Medulla oblongata (tissue), 1 donor: Measurements from ENCODE around the gene TMEM63A.
"Not testable (repeated sequence)": the region's sequence is repeated elsewhere in the genome, so short reads cannot be mapped to it uniquely, and the experiment has no call there.

Source experiments
- DNase-seq: peaks from one replicate; pipeline ENCODE4 v3.0.0-alpha.2; 2015; ENCODE audit errors: extremely low spot score

TMEM63A gene

DNA sequence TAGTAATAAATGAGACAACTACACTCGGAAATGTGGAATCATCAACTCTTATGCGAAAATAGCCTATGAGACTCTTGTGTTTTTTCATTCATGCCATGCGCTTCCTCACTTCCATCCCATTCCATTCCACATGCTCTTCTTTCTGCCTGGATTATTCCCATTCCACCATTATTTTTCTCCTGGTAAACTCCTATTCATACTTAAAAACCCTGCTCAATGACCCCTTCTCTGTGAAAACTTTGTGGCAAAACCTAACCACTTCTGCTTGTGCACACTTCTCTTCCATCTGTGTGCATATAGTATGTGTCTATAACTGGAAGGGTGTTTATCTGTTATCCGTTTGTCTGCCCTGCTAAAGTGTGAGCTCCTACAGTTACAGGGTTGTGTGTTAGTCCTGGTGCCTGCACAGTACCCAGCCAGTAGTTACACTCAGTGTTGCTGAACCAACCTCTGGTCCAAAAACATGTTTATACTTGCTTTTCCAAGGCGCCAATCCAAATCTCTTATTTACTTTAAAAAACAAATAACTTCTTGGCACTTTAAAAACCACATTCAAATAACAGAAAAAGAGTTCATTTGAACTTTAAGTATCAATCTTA, 61.6 kb downstream of the TMEM63A start:
- DNase-seq, result no peak

DNA sequence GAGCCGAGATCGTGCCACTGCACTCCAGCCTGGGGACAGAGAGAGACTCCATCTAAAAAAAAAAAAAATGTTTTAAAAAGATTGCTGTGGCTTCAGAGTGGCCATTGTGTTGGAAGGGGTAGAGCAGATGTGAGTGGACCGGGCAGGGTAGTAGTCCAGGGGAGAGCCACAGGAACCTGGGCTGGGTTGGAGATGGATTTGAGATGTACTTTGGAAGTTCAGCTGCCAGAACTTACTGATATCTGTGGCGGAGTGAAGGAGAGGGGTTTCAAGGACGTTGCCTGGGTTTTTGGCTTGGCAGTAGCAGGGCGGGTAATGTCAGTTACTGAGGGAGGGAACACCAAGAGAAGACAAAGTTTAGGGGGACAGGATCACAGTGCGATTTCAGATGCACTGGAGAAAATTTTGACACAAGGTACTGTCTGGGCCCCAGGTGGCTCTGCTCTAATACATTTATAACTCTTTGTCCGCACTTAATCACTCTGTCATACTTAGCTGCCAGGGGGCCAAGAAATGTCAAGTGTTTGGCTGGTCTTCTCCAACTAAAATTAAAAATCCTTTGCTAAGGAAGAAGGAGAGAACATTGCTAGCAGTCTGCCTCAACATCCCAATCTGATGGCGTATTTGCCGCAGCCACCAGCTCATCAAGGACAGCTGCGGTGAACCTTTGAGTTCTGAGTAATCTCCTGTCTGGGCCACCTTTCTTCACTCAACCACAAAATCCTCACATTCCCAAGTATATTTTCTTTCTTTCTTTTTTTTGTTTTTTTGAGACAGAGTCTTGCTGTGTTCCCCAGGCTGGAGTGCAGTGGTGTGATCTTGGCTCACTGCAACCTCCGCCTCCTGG, 62.6 kb downstream of the TMEM63A start:
- no peak for DNase-seq

DNA sequence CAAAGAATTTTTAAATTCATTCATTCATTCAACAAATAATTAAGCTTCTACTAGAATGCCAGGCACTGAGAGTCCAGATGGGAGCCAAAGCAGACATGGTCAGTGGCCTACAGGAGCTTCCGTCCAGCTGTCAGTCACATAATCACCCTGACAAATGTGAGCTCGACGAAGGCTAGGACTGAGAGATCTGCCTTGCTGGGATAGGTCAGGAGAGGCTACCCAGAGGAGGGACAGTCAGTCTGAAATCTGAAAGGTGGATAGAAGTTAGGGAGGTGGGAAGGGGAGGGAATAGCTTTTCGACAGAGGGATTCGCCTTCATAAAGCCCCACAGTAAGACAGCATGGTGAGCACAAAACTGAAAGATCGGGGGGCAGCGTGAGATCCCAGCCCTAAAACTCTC, 64.0 kb downstream of the TMEM63A start:
- no peak for DNase-seq

DNA sequence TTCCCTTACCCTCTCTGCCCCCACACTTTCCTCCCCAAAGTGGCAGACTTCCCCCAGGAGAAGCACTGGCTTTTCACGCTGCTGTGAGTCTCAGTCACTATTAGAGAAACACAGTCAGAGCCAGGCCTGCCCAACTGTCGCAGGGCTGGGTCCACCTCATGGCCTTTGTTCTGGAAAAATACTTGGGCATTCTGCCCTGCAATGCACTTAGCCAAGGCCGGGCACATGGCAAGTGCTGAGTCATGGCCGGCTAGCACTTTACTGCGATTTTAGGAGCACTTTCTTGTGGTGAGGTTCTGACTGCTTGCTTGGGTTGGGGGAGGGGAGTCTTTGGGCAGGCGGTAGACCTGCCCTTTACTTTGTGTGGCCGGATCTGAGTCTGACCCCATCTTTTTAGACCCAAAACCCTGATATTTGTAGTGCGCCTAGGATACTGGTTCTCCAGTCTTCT, 64.5 kb downstream of the TMEM63A start:
- DNase-seq, result peak; percentile 94

DNA sequence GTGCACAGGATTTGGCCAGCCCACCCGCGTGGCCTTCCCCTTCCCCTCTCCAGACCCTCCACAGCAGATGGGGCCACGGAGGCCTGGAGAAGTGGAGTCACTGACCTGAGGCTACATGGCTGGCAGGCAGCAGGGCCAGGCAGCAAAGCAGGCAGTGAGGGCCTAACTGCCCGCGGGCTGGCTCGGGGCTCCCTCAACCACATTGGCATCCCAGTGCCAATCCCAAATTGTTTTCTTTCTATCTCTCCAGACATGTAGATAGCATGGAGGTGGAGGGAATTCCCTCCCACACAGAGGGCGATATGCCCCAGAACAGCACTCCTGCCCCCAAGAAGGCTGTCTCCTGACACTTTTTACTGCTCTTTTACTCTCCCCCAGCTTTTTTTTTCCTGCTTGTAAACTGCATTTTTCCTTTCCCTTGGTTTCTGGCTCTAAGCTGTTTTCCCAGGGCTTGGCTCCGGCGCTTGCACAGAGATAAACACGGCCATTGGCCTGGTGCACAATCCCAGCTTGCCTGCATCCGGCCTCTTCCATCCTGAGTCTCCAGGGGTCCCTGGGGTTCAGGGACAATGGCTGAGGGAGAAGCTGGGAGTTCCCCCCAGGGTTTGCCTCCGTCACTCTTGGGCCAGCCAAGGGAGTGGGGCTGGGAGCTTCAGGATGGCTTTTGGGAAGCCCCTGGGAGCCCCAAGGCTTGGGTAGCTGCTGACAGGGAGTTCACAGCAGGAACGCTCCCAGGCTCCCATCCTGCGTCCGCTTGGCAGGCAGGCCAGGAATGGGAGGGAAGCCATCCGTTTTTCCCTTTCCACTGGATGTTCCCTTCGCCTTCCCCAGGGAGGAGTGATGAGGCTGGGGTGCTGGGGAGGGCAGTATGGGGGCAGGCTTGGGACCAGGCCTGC, 65.3 kb downstream of the TMEM63A start:
- DNase-seq, result peak; percentile 47

DNA sequence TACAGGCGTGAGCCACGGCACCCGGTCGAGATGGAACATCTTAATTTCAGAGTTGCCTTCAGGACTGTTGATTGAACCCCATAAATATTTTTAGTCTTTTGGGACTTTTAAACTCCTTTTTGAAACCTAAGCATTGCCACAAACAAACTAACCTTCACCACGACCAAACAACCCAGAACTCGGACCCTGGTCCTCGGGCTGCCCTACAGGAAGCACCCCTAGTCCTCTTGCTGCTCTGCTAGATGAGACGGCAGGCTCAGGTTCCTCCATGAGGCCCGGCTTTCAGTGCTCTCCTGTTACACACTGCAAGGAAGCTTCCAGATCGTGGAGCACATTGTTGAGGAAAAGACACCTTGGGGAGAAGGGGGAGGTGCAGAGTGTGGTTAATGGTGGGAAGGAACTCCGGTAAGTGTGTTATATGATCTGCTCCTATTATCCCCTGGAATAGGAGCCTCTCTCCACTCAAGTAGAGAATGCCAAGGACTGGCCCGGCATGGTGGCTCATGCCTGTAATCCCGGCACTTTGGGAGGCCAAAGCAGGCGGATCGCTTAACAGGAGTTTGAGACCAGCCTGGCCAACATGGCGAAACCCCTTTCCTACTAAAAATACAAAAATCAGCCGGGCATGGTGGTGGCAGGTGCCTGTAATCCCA, 66.5 kb downstream of the TMEM63A start:
- no peak for DNase-seq

DNA sequence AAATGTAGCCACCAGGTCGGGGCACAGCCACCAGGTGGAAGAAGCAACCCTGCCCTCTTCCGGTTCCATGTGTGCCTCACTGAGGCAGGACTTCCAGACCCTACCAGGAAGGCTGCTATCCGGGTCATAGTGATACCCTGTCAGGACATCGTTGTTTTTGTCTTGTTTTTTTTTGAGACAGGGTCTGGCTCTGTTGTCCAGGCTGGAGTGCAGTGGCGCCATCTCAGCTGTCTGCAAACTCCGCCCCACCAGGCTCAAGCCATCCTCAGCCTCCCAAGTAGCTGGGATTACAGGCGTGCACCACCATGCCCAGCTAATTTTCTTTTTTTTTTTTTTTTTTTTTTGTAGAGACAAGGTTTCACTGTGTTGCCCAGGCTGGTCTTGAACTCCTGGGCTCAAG, 67.1 kb downstream of the TMEM63A start:
- not testable (repeated sequence) for DNase-seq

DNA sequence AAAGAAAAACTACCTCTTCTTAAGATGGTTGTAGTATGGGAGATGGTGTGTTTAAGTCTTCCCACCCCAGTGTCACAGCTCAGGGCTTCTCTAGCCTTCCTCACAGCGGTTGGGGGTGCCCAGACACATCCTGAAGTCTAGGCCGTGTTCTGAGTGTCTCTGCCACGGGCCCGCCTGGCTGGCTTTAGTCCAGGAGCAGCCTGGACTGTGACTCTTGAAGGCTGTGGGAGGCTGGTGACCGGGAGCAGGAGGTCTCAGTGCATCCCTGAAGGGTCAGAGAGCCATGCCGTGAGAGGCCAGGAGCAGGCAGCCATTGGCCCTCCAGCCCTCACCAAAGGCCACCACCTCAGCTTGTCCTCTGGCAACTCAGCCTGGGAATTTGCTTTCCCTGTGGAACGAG, 67.8 kb downstream of the TMEM63A start:
- no peak for DNase-seq

DNA sequence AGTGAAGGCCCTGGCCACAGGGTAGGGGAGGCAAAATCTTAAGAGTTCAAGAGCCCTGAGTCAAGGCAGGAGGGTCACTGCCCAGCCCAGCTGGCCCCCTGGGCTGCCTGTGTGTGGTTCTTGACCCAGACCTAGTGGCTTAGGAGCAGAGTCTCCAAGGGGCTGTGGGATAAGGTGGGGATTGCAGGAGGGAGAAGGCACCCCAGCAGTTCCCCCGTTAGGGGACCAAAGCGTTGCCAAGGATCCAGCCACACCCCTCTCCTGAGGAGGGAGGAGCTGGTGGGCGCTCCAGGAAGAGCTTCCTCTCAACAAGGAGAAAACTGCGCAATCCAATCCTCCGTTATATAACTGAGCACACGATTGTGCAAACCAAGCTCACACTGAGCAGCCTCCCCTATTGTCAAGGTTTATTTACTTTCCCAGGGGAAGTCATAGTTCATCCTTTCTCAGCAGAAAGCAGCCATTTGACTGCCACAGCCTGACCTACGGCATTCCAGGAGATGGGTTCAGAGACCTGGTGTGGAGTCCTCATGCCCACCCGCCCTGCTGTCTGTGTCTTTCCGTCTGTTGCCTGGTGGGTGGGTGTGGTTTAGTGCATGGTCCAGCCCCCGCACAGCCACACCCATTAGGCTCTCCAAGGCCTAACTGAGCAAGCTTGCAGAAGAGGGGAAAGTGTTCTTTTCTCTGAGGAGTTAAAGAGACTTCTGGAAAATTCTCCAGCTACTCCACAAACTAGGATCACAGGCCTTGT, 68.8 kb downstream of the TMEM63A start:
- DNase-seq, result peak; percentile 48

DNA sequence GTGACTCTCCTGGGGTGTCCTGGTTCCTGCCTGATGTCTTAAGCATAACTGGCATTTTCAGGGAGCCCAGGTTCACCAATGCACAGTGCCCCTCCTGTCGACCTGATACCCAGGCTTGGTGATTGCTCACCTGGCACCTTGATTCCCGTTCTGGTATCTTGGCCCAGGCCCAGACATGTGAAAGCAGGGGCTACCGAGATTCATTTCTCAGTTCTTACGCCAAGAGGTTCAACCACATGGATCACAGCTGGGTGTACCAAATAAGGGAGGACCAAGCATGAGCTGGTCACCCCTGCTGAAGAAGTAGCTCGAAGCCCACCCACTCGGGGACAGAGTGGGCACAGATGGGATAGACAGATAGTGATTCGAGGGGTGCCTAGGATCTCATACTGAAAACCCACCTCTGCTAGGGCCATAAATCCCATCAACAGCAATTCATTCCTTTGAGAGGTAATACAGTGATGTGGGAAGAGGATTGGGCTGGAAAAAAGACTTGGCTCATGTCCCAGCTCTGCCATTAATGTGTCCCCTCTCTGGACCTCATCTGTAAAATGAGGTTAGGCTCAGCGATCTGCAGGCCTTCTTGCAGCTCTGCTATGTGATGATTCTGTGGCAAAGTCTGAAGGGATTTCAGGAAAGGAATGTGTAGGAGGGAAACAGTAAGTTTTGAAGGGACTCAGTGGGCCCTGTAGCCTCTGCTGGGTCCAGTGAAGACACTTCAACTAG, 69.5 kb downstream of the TMEM63A start:
- DNase-seq, result no peak

DNA sequence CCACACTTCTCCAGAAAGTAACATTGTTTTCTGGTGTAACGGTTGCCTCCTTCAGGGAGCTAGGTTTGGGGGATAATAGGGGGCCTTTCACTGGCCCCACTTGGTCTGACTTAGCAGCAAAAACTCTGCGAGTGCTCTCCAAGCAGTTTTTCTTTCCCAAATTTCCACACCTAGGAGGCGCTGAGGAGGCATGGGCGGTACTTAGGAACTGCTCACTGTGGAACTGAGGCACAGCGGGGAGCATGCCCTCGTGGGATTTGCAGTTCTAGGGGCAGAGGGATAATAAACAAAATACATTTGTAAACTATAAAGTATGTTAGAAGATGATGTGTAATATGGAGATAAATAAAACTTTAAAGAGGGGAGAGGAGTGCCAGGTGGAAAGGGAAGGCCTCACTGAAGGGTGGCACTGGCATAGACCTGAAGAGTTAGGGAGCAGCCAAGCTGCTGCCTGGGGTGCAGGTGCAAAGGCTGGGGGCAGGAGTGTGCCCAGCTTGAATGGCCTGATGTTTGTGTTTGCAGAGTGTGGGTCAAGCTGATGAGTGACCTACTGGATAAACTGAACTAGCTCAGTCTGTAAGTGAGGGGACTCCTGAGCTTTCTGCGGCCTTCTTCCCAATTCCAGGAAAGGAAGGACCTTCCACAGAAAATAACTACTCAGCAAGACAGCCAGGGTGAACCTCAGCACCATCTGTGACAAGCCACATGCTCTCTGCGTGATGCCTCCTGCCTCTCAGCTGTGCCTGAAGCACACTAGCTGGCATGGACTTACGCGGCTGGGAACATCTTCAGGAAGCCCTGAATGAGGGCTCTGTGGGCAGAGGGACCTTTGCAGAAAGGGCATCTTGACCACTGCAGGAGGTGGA, 70.3 kb downstream of the TMEM63A start:
- DNase-seq, result peak; percentile 50

DNA sequence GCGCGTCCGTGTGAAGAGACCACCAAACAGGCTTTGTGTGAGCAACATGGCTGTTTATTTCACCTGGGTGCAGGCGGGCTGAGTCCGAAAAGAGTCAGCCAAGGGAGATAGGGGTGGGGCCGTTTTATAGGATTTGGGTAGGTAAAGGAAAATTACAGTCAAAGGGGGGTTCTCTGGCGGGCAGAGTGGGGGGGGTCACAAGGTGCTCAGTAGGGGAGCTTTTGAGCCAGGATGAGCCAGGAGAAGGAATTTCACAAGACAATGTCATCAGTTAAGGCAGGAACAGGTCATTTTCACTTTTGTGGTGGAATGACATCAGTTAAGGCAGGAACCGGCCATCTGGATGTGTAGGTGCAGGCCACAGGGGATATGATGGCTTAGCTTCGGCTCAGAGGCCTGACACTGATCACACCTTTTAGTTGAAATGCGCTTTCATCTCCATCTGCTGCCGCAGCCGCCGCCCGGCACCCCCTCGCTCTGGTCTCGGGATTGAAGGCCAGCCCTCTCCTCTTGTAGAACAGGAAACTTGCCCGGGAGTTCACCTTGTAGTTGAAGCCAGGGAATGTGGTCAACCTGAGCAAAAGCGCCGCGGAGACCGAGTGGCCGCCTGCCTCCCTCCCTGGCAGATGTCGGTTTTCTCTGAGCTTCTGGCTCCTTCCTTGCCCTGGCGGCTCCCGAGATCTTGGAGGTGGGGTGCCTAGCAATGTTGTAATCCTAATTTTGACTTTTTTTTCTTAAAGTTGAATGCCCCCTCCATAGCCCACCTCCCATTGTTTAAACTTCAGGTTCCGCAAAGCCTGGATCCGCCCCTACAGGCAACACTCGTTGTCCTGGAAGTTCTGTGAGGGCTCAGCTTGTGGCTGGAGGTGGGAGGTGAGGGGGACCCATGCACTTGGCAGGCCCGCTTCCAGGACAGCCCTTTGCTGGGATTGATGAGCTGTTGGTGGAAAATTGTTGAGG, 71.3 kb downstream of the TMEM63A start:
- DNase-seq, result peak; percentile 43

DNA sequence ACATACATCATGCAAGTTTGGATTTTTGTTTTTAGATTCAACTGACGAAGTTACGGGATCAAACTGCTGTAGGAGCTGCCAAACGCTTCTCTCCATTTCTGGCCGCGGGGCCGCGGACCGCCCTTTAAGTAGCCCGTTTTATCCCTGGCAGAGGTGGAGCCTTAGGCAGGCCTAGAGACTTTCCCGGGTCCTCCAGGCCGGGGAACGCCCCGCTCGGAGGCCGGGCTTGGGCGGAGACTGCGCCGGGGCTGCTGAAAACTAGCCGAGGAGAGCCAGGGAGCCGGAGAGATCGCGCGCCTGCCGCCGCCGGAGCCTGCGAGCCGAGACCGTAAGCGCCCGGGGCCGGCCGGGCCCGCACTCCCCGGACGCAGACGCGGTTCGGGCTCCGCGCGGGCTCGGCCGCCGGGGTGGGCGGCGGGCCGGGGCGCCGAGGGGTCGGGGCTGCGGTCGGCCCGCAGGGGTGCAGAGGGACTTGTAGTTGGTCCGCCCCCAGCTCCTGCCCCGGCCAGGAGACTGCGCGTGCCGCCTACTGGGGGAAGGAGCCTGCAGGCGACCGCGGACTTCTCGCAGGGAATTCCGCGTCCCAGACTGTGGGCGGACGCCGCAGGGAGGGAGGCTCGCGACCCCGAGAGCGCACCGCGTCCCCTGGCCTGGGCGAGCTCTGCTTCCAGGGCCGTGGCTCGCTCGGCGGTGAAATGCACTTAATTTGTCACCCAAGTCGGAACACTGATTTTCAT, 72.2 kb downstream of the TMEM63A start, which contains the start of gene EPHX1:
Gene EPHX1, plus strand, starts transcription at position 283 of the 737 bp plus-strand sequence. CDS start 18,606 bp downstream, outside the sequence.
- peak; percentile 89 for DNase-seq

DNA sequence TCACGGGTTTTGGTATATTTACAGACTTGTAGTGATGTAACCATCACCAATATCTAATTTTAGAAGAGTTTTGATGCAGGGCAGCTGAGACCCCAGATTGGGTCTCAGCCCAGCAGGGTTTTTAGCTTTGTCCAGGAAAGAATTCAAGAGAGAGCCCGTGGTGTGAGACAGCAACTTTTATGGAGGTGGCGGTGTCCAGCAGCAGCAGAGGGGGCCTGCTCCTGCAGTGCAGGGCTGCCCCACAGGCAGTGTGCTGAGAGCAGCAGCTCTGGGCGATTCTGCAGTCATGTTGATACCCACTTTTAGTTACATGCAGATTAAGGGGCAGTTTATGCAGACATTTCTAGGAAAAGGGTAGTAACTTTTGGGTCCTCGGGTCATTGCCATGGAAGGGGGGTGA, 74.0 kb downstream of the TMEM63A start:
- no peak for DNase-seq

DNA sequence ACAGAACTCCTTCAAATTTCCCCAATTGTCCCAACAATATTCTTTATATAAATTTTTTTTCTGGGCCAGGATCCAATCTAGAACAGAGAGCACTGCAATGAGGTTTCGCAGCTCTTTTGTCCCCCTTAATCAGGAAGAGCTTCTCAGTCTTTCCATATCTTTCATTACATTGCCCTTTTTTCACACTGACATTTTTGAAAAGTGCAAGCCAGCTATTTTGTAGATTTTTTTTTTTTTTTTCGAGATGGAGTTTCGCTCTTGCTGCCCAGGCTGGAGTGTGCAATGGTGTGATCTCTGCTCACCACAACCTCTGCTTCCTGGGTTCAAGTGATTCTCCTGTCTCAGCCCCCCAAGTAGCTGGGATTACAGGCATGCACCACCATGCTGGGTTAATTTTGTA, 75.4 kb downstream of the TMEM63A start:
- DNase-seq, result not testable (repeated sequence)

DNA sequence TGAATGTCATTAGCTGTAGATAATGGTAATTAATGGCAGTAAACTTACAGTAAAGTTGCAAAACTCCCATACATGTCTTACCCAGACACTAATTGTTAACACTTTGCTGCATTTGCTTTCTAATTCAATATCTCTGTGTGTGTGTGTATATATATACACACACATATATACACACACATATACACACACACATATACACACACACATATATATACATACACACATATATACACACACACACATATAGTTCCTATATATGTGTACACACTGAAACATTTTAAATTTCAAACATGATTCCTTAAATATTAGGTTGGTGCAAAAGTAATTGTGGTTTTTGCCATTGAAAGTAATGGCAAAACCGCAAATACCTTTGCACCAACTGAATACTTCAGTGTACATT, 75.9 kb downstream of the TMEM63A start:
- no peak for DNase-seq

DNA sequence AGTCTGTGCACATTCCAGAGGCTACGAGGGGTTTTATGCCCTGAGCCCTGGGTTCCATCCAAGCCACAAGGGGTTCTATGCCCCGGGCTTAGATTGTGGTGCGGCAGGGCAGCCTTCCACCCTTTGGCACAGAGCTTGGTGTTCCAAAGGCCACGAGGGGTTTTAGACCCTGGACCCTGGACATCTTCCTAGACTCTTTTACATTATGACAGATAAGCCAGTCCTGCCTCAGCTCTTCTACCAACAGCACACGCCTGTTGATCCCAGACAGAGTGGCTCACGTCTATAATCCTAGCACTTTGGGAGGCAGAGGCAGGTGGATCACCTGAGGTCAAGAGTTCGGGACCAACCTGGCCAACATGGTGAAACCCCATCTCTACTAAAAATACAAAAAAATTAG, 81.0 kb downstream of the TMEM63A start:
- not testable (repeated sequence) for DNase-seq
